ENCODE measurements around the gene PCDHB1. TPM values are rescaled to one million over a fixed set of nuclear protein-coding genes. Genes with fewer than 3 reads are reported as not detected.
"Not testable (repeated sequence)": the region's sequence is repeated elsewhere in the genome, so short reads cannot be mapped to it uniquely, and the experiment has no call there.

PCDHB1 gene
- total RNA-seq, 1 donor from 2014 or later, result not detected

GRCh38 chr5:141101059-141101458, 49.9 kb downstream of the PCDHB1 start:
- no peak overlapping the region for H3K4me3 ChIP-seq (ENCODE audit: low read depth, low read length)
- FAIRE-seq (no peak), DNase-seq (ENCODE audit: low read depth) (no peak)
- TF ChIP-seq, protein P1, sequence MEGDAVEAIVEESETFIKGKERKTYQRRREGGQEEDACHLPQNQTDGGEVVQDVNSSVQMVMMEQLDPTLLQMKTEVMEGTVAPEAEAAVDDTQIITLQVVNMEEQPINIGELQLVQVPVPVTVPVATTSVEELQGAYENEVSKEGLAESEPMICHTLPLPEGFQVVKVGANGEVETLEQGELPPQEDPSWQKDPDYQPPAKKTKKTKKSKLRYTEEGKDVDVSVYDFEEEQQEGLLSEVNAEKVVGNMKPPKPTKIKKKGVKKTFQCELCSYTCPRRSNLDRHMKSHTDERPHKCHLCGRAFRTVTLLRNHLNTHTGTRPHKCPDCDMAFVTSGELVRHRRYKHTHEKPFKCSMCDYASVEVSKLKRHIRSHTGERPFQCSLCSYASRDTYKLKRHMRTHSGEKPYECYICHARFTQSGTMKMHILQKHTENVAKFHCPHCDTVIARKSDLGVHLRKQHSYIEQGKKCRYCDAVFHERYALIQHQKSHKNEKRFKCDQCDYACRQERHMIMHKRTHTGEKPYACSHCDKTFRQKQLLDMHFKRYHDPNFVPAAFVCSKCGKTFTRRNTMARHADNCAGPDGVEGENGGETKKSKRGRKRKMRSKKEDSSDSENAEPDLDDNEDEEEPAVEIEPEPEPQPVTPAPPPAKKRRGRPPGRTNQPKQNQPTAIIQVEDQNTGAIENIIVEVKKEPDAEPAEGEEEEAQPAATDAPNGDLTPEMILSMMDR (IDR thresholded peaks at IDR 0.05; ENCODE audit: insufficient read depth, low read length, severe bottlenecking), result no peak
- no peaks in the 10 kb centered on the region for H3K36me3 ChIP-seq (ENCODE audit: control insufficient read depth, insufficient read depth, low read length)
- no peaks in the 10 kb centered on the region for H3K27me3 ChIP-seq (ENCODE audit: control insufficient read depth, insufficient read depth, low read length)

- not testable (repeated sequence) for H3K27me3 ChIP-seq (ENCODE audit: control insufficient read depth, insufficient read depth, low read length); FAIRE-seq; H3K36me3 ChIP-seq (ENCODE audit: control insufficient read depth, insufficient read depth, low read length); DNase-seq (ENCODE audit: low read depth); H3K4me3 ChIP-seq (ENCODE audit: low read depth, low read length)
Observed at GRCh38 chr5:141102070-141102469, 50.9 kb downstream of the PCDHB1 start.

DNA sequence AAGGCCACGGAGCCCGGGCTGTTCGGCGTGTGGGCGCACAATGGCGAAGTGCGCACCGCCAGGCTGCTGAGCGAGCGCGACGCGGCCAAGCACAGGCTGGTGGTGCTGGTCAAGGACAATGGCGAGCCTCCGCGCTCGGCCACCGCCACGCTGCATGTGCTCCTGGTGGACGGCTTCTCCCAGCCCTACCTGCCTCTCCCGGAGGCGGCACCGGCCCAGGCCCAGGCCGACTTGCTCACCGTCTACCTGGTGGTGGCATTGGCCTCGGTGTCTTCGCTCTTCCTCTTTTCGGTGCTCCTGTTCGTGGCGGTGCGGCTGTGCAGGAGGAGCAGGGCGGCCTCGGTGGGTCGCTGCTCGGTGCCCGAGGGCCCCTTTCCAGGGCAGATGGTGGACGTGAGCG, 51.3 kb downstream of the PCDHB1 start:
- H3K36me3 ChIP-seq (ENCODE audit: control insufficient read depth, insufficient read depth, low read length); H3K27me3 ChIP-seq (ENCODE audit: control insufficient read depth, insufficient read depth, low read length); FAIRE-seq; H3K4me3 ChIP-seq (ENCODE audit: low read depth, low read length); DNase-seq (ENCODE audit: low read depth): not testable (repeated sequence)

GRCh38 chr5:141105350-141105749, 54.2 kb downstream of the PCDHB1 start:
- TF ChIP-seq, protein P1 (IDR thresholded peaks at IDR 0.05; ENCODE audit: insufficient read depth, low read length, severe bottlenecking), result no peak
- Histone ChIP-seq H3K27me3 (ENCODE audit: control insufficient read depth, insufficient read depth, low read length) (no peaks in the 10 kb centered on the region), H3K36me3 (ENCODE audit: control insufficient read depth, insufficient read depth, low read length) (no peaks in the 10 kb centered on the region), H3K4me3 (ENCODE audit: low read depth, low read length) (no peak overlapping the region)
- no peak for FAIRE-seq
- DNase-seq (ENCODE audit: low read depth), result no peak

Other genes with a start within 250 kb of the PCDHB1 start
- gene PCDHA4, start 244.3 kb upstream of the PCDHB1 start, total RNA-seq, result 0.26 and 0.77 TPM in 2 replicates
- 0.13 TPM in 1 of 2 replicates, not detected in the other for gene PCDHA5, start 229.8 kb upstream of the PCDHB1 start, total RNA-seq
- 0.13 TPM in 1 of 2 replicates, not detected in the other for gene PCDHA6, start 223.4 kb upstream of the PCDHB1 start, total RNA-seq
- gene PCDHA7, start 217.1 kb upstream of the PCDHB1 start, total RNA-seq, result under 0.01 and 0.13 TPM in 2 replicates
- 0.13 TPM in 1 of 2 replicates, not detected in the other for gene PCDHA8, start 210.2 kb upstream of the PCDHB1 start, total RNA-seq
- gene PCDHA9, start 203.0 kb upstream of the PCDHB1 start, total RNA-seq, result under 0.01 TPM in 2 replicates
- gene PCDHA10, start 195.5 kb upstream of the PCDHB1 start, total RNA-seq, result under 0.01 TPM in 2 replicates
- 0.79 and 1.8 TPM in 2 replicates for gene PCDHA11, start 182.4 kb upstream of the PCDHB1 start, total RNA-seq
- gene PCDHA12, start 176.1 kb upstream of the PCDHB1 start, total RNA-seq, result under 0.01 and 0.13 TPM in 2 replicates
- gene PCDHA13, start 169.2 kb upstream of the PCDHB1 start, total RNA-seq, result 0.13 and 0.26 TPM in 2 replicates
- 1.6 and 1.7 TPM in 2 replicates for gene PCDHAC1, start 125.1 kb upstream of the PCDHB1 start, total RNA-seq
- gene PCDHAC2, start 84.9 kb upstream of the PCDHB1 start, total RNA-seq, result 14.1 and 16.8 TPM in 2 replicates
- gene PCDHB2, start 43.2 kb downstream of the PCDHB1 start, total RNA-seq, result 0.26 and 1.1 TPM in 2 replicates
- under 0.01 and 0.13 TPM in 2 replicates for gene PCDHB3, start 49.1 kb downstream of the PCDHB1 start, total RNA-seq
- 0.13 TPM in 1 of 2 replicates, not detected in the other for gene PCDHB4, start 70.4 kb downstream of the PCDHB1 start, total RNA-seq
- gene PCDHB5, start 83.8 kb downstream of the PCDHB1 start, total RNA-seq, result 0.26 TPM in 2 replicates
- gene PCDHB6, start 98.7 kb downstream of the PCDHB1 start, total RNA-seq, result not detected in 2 replicates
- not detected in 2 replicates for gene PCDHB7, start 121.3 kb downstream of the PCDHB1 start, total RNA-seq
- gene PCDHB8, start 126.4 kb downstream of the PCDHB1 start, total RNA-seq, result under 0.01 TPM in 2 replicates
- gene PCDHB16, start 131.0 kb downstream of the PCDHB1 start, total RNA-seq, result under 0.01 TPM in 1 of 2 replicates, not detected in the other
- under 0.01 TPM in 1 of 2 replicates, not detected in the other for gene PCDHB9, start 135.8 kb downstream of the PCDHB1 start, total RNA-seq
- 0.13 and 0.26 TPM in 2 replicates for gene PCDHB10, start 141.0 kb downstream of the PCDHB1 start, total RNA-seq
- under 0.01 and 0.26 TPM in 2 replicates for gene PCDHB11, start 148.3 kb downstream of the PCDHB1 start, total RNA-seq
- 0.13 TPM in 1 of 2 replicates, not detected in the other for gene PCDHB12, start 157.3 kb downstream of the PCDHB1 start, total RNA-seq
- 0.26 TPM in 1 of 2 replicates, not detected in the other for gene PCDHB13, start 162.5 kb downstream of the PCDHB1 start, total RNA-seq
- 0.26 and 0.77 TPM in 2 replicates for gene PCDHB14, start 172.0 kb downstream of the PCDHB1 start, total RNA-seq
- gene PCDHB15, start 194.0 kb downstream of the PCDHB1 start, total RNA-seq, result under 0.01 and 0.51 TPM in 2 replicates